ENCODE measurements around the gene SLC41A3. TPM values are rescaled to one million over a fixed set of nuclear protein-coding genes. Genes with fewer than 3 reads are reported as not detected.

SLC41A3 gene
- polyA plus RNA-seq, 2 of the 4 experiments (the other 2 are of a cell fraction): 18.9 to 24.2 TPM

DNA sequence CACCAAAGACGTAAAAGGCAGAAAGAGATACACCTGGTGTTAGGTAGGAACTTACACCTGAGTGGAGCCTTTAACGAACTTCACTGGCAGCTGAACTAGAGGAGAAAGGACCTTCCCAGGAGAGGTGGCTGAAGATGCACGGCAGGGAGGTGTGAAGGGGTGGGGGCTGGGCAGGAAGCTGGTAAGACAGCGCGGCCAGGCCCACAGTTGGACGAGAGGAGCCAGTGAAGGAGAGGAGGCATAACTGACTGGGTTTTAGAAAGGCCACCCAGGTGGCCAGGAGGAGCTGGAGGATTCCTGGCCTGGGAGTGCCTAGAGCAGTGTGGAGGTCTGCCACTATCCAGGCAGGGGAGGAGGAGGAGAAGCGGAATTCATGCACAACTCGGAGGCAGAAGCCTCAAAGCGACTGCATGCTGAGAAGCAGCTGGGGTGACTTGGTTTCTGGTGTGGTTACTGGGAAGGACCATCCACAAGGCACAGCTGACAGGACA, 51.9 kb downstream of the SLC41A3 start:
- WGBS (ENCODE audit: missing lambda C conversion rate): 88% methylated on average over 8 of the region's 9 CpGs

GRCh38 chr3:126030455-126030854, 53.5 kb downstream of the SLC41A3 start:
- Histone ChIP-seq H3K27ac (no peak overlapping the region), H3K9me3 (peaks cover 5% of the 10 kb centered on the region; the same call in 1 of the 3 replicates), H3K4me3 (no peak overlapping the region), H3K4me1 (no peaks in the 10 kb centered on the region), H3K4me2 (no peak overlapping the region)
- DNase-seq (ENCODE audit: low read depth in 1 of 2, low spot score in 1 of 2) (no peak), FAIRE-seq (no peak), ATAC-seq (no peak)
- WGBS (ENCODE audit: missing lambda C conversion rate): 5% methylated on average over 1 of the region's 1 CpG
- TF ChIP-seq CBX2 (IDR thresholded peaks at IDR 0.05; ENCODE audit: borderline replicate concordance, low read depth) (no peak), KDM5A (IDR thresholded peaks at IDR 0.05) (no peak), ZSCAN20 (CRISPR knock-in tag; IDR thresholded peaks at IDR 0.05) (no peak), BHLHE40 (IDR thresholded peaks at IDR 0.05; ENCODE audit: low read depth, low read length) (no peak), CHD4 (IDR thresholded peaks at IDR 0.05; ENCODE audit: borderline replicate concordance) (no peak), TFCP2L1 (CRISPR knock-in tag; IDR thresholded peaks at IDR 0.05) (no peak), KDM1A (IDR thresholded peaks at IDR 0.05; ENCODE audit: low read depth) (no peak), MAFK (IDR thresholded peaks at IDR 0.05; ENCODE audit: partially characterized antibody) (no peak)
- TF ChIP-seq, protein P1, sequence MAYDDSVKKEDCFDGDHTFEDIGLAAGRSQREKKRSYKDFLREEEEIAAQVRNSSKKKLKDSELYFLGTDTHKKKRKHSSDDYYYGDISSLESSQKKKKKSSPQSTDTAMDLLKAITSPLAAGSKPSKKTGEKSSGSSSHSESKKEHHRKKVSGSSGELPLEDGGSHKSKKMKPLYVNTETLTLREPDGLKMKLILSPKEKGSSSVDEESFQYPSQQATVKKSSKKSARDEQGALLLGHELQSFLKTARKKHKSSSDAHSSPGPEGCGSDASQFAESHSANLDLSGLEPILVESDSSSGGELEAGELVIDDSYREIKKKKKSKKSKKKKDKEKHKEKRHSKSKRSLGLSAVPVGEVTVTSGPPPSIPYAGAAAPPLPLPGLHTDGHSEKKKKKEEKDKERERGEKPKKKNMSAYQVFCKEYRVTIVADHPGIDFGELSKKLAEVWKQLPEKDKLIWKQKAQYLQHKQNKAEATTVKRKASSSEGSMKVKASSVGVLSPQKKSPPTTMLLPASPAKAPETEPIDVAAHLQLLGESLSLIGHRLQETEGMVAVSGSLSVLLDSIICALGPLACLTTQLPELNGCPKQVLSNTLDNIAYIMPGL (CRISPR knock-in tag; IDR thresholded peaks at IDR 0.05; ENCODE audit: borderline replicate concordance): no peak
- TF ChIP-seq, protein P2, sequence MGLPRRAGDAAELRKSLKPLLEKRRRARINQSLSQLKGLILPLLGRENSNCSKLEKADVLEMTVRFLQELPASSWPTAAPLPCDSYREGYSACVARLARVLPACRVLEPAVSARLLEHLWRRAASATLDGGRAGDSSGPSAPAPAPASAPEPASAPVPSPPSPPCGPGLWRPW (IDR thresholded peaks at IDR 0.05): no peak
- ChIA-PET POLR2A (no interaction called here), CTCF (no interaction called here)

More for the DNA sequence above, 51.9 kb downstream of the SLC41A3 start:
- DNase-seq (ENCODE audit: low read depth in 1 of 2, low spot score in 1 of 2): no peak
- H3K4me3 ChIP-seq: no peak overlapping the region
- no peak for ATAC-seq
- H3K4me2 ChIP-seq: no peak overlapping the region
- H3K9me3 ChIP-seq: peaks cover 5% of the 10 kb centered on the region; the same call in 1 of the 3 replicates
- TF ChIP-seq SREBF2 (IDR thresholded peaks at IDR 0.05) (no peak), HOXA7 (CRISPR knock-in tag; IDR thresholded peaks at IDR 0.05) (no peak), BCL3 (IDR thresholded peaks at IDR 0.05) (no peak)
- no peaks in the 10 kb centered on the region for H3K4me1 ChIP-seq
- ChIA-PET POLR2A (no interaction called here), CTCF (no interaction called here)
- no peak overlapping the region for H3K27ac ChIP-seq
- no peak for FAIRE-seq

DNA sequence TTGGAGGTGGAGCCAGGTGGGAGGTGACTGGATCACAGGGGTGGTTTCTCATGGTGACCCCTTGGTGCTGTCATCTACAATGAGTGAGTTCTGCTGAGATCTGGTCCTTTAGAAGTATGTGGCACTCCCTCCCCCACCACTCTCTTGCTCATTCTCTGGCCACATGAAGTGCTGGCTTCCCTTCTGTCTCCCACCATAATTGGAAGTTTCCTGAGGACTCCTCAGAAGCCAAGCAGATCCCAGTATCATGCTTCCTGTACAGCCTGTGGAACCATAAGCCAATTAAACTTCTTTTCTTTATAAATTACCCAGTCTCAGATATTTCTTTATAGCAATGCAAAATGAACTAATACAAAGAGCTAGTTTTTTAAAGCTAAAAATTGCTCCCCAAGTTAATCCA, 54.7 kb downstream of the SLC41A3 start:
- H3K4me1 ChIP-seq: no peaks in the 10 kb centered on the region
- no peak for ATAC-seq
- ChIA-PET POLR2A (no interaction called here), CTCF (no interaction called here)
- no peak overlapping the region for H3K4me2 ChIP-seq
- DNase-seq (ENCODE audit: low read depth in 1 of 2, low spot score in 1 of 2): no peak
- no peak overlapping the region for H3K4me3 ChIP-seq
- no peak for FAIRE-seq
- H3K9me3 ChIP-seq: peaks cover 5% of the 10 kb centered on the region; the same call in 1 of the 3 replicates
- TF ChIP-seq, protein P2 (IDR thresholded peaks at IDR 0.05): no peak
- TF ChIP-seq PHF8 (IDR thresholded peaks at IDR 0.05; ENCODE audit: borderline replicate concordance, low read depth) (no peak), EP300 (IDR thresholded peaks at IDR 0.05) (no peak), USF2 (IDR thresholded peaks at IDR 0.05) (no peak)
- TF ChIP-seq, protein P3, sequence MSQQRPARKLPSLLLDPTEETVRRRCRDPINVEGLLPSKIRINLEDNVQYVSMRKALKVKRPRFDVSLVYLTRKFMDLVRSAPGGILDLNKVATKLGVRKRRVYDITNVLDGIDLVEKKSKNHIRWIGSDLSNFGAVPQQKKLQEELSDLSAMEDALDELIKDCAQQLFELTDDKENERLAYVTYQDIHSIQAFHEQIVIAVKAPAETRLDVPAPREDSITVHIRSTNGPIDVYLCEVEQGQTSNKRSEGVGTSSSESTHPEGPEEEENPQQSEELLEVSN (IDR thresholded peaks at IDR 0.05; ENCODE audit: borderline replicate concordance, low read depth): no peak
- no peak overlapping the region for H3K27ac ChIP-seq
